ENCODE measurements around the gene C1orf21.

C1orf21 gene

GRCh38 chr1:184416946-184417345 lies 30.1 kb downstream of the C1orf21 start:
- DNase-seq: no peak

- DNase-seq: peak; percentile 49 to 85 (median 68)
Measured at GRCh38 chr1:184417916-184418315, 31.1 kb downstream of the C1orf21 start.

GRCh38 chr1:184418652-184419349 lies 32.0 kb downstream of the C1orf21 start:
- DNase-seq: peak; percentile 40 to 68 (median 58)

- peak in 3 of 4 experiments; percentile 7 to 14 (median 10) for DNase-seq
Measured at GRCh38 chr1:184419350-184420161, 32.7 kb downstream of the C1orf21 start.

- no peak for DNase-seq
Measured at GRCh38 chr1:184422490-184423233, 35.8 kb downstream of the C1orf21 start.

- DNase-seq: no peak
Measured at GRCh38 chr1:184423649-184424048, 36.8 kb downstream of the C1orf21 start.

- DNase-seq: no peak
Measured at GRCh38 chr1:184424157-184424556, 37.3 kb downstream of the C1orf21 start.

- no peak for DNase-seq
Measured at GRCh38 chr1:184424945-184425344, 38.1 kb downstream of the C1orf21 start.

- no peak for DNase-seq
Measured at GRCh38 chr1:184425449-184426277, 38.8 kb downstream of the C1orf21 start.

- no peak for DNase-seq
Measured at GRCh38 chr1:184426278-184426674, 39.4 kb downstream of the C1orf21 start.

- no peak for DNase-seq
Measured at GRCh38 chr1:184427722-184428121, 40.9 kb downstream of the C1orf21 start.

GRCh38 chr1:184428604-184429003 lies 41.8 kb downstream of the C1orf21 start:
- DNase-seq: no peak

- DNase-seq: no peak
Measured at GRCh38 chr1:184429335-184429734, 42.5 kb downstream of the C1orf21 start.

GRCh38 chr1:184433956-184434502 lies 47.2 kb downstream of the C1orf21 start:
- DNase-seq: no peak

- DNase-seq: no peak
Measured at GRCh38 chr1:184437291-184437690, 50.5 kb downstream of the C1orf21 start.

GRCh38 chr1:184438363-184438762 lies 51.5 kb downstream of the C1orf21 start:
- no peak for DNase-seq

- no peak for DNase-seq
Measured at GRCh38 chr1:184442260-184442659, 55.4 kb downstream of the C1orf21 start.

- no peak for DNase-seq
Measured at GRCh38 chr1:184443201-184443600, 56.4 kb downstream of the C1orf21 start.

GRCh38 chr1:184443624-184444023 lies 56.8 kb downstream of the C1orf21 start:
- DNase-seq: no peak

- no peak for DNase-seq
Measured at GRCh38 chr1:184445997-184446396, 59.2 kb downstream of the C1orf21 start.

GRCh38 chr1:184447651-184448185 lies 60.9 kb downstream of the C1orf21 start:
- no peak for DNase-seq

GRCh38 chr1:184449916-184450315 lies 63.1 kb downstream of the C1orf21 start:
- no peak for DNase-seq

All from suppressor macrophage (primary cell).